ENCODE measurements around the gene FAM210B. TPM values are rescaled to one million over a fixed set of nuclear protein-coding genes. Genes with fewer than 3 reads are reported as not detected.
"Not testable (repeated sequence)": the region's sequence is repeated elsewhere in the genome, so short reads cannot be mapped to it uniquely, and the experiment has no call there.

FAM210B gene
- total RNA-seq, 4 donors from 2014 or later: 29.2 to 58.6 (median 39.3) TPM

DNA sequence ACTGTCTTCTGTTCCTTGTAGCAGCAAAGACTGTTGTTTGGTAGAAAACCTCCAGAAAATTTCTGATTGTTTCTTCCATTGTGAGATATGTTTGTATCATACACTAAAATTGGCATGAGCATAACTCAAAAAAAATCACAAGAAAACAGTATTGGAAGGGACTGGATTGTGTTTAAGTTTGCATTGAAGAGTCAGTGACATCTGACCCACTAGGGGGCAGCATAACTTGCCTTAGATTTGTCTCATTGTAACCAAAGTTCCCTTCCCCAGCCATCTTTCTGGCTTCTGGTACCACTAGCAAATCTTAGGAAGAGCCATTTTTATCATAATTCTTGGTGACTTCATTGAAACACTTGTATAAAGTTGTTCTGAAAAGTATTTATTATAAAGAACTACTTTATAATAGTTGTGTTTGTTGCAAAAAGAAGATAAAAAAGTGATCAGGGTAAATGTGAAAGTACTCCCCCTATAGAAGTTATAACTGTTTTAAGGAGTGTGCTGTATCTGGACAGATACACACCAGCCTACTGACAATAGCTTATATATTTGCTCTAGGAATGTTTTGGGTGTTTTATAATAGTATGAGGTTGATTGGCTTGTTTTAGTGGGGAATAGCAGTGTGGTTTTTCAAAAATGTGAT, 41.3 kb downstream of the FAM210B start:
- TF ChIP-seq CTCF (IDR thresholded peaks at IDR 0.05): no peak
- DNase-seq (ENCODE audit: low spot score) (no peak), ATAC-seq (ENCODE audit: low FRiP score) (no peak)

DNA sequence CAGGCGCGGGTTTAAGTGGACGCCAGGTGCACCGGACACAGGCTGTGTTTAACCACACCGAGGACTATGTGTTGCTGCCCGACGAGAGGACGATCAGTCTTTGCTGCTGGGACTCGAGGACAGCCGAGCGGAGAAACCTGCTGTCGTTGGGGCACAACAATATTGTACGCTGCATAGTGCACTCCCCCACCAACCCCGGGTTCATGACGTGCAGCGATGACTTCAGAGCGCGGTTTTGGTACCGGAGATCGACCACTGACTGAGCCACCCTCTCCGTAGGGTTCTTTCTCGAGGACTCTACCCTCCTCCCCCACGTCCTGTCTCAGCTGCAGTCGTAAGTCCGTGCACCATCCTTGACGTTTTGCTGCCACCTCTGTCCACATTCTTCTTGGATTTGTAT, 44.7 kb downstream of the FAM210B start:
- no peak for TF ChIP-seq CTCF (IDR thresholded peaks at IDR 0.05)
- no peak for DNase-seq (ENCODE audit: low spot score)
- no peak for ATAC-seq (ENCODE audit: low FRiP score)

DNA sequence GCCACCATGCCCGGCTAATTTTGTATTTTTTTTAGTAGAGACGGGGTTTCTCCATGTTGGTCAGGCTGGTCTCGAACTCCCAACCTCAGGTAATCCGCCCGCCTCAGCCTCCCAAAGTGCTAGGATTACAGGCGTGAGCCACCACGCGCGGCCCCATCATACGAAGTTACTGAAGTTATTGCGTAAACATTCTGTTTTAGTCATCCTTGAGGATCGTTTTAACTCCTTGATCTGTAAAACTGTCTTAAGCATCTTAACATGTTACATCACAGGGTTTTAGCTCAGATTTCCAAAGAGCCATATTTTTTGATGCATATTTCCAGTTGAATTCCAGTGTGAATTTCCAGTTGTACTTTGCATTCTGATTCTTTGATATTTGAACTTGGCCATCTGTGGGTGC, 46.6 kb downstream of the FAM210B start:
- DNase-seq (ENCODE audit: low spot score): not testable (repeated sequence)

DNA sequence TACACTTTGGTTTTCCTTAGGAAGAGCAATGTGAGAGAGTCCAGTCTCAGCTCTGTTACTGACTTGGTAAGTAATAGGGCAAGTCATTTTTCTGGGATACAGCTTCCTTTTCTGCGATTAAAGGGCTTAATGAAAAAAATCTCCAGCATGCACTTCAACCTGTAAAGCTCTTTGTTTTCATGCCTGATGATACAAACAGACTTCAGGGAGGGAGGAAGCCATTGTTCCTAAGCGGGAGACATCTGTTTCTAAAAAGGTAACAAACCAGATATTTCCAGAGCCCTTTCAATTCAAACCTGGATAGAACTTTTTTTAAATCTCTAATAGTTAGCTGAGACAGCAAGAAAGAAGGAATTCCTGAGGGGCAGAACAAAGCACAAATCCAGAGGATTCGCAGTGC, 48.1 kb downstream of the FAM210B start:
- DNase-seq (ENCODE audit: low spot score) (no peak), ATAC-seq (ENCODE audit: low FRiP score) (no peak)
- no peak for TF ChIP-seq CTCF (IDR thresholded peaks at IDR 0.05)

More for the DNA sequence above, 46.6 kb downstream of the FAM210B start:
- not testable (repeated sequence) for ATAC-seq (ENCODE audit: low FRiP score)

- TF ChIP-seq CTCF (IDR thresholded peaks at IDR 0.05): no peak
- no peak for ATAC-seq (ENCODE audit: low FRiP score)
Observed at GRCh38 chr20:56409521-56409920, 50.7 kb downstream of the FAM210B start.

GRCh38 chr20:56409956-56410355, 51.2 kb downstream of the FAM210B start:
- ATAC-seq (ENCODE audit: low FRiP score): no peak
- DNase-seq (ENCODE audit: low spot score): no peak

More at GRCh38 chr20:56409521-56409920, 50.7 kb downstream of the FAM210B start:
- no peak for DNase-seq (ENCODE audit: low spot score)

GRCh38 chr20:56411287-56411686, 52.5 kb downstream of the FAM210B start:
- not testable (repeated sequence) for ATAC-seq (ENCODE audit: low FRiP score); DNase-seq (ENCODE audit: low spot score)

More at GRCh38 chr20:56409956-56410355, 51.2 kb downstream of the FAM210B start:
- TF ChIP-seq CTCF (IDR thresholded peaks at IDR 0.05): no peak

GRCh38 chr20:56411759-56412472, 53.1 kb downstream of the FAM210B start, which contains the start of gene CASS4:
Gene CASS4, plus strand, starts transcription at chr20:56412260. Its CDS starts 199 bp downstream, at chr20:56412459.
- TF ChIP-seq CTCF (IDR thresholded peaks at IDR 0.05): no peak
- DNase-seq (ENCODE audit: low spot score) (no peak), ATAC-seq (ENCODE audit: low FRiP score) (peak; percentile 59)

Measured in omental fat pad (tissue), 4 donors.